Tibial nerve (tissue), 4 donors: Measurements from ENCODE around the gene HOXA1.

Source experiments
- EP300 ChIP-seq, 2 donors: sonication (generic); formaldehyde crosslinking; IDR thresholded peaks; one replicate each; pipeline ENCODE4 v1.6.1; 2017; ENCODE audit warnings: antibody characterized with exemption in 2 of 2, mild to moderate bottlenecking in 1 of 2
- POLR2A ChIP-seq, 2 donors: fragments of 450-650 bp; IDR thresholded peaks; one replicate each; pipeline ENCODE4 v1.6.1; 2017; ENCODE audit warnings: antibody characterized with exemption in 2 of 2, mild to moderate bottlenecking in 2 of 2, moderate library complexity in 2 of 2
- TF ChIP-seq, protein P1 (sequence below), 5 experiments: fragments of 200-600 bp in 3 of 5; fragments of 450-650 bp in 2 of 5; sonication (generic) in 3 of 5; IDR thresholded peaks; one replicate each; pipeline ENCODE4 v1.5.1; 2016 to 2019; ENCODE audit warnings: antibody characterized with exemption in 5 of 5, mild to moderate bottlenecking in 3 of 5, moderate library complexity in 2 of 5

DNA sequence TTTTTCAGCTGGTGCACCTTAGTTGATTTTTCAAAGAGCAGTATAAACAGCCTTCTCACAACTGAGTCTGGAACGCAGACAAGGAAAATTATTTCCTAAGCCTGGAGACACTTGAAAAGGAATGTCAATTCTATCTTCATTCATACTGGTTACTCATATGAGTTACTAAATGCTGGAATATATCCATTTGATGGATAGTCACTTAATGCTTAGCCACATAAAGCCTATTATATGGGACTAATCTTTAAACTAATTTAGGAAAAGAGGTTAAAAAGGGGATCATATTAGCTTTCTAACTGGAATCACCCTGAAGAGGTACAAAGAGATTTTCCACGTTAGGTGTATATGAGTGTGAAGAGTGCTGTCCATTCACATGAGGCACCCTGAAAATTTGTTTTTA is 36.4 kb upstream of the HOXA1 start:
- TF ChIP-seq, protein P1, sequence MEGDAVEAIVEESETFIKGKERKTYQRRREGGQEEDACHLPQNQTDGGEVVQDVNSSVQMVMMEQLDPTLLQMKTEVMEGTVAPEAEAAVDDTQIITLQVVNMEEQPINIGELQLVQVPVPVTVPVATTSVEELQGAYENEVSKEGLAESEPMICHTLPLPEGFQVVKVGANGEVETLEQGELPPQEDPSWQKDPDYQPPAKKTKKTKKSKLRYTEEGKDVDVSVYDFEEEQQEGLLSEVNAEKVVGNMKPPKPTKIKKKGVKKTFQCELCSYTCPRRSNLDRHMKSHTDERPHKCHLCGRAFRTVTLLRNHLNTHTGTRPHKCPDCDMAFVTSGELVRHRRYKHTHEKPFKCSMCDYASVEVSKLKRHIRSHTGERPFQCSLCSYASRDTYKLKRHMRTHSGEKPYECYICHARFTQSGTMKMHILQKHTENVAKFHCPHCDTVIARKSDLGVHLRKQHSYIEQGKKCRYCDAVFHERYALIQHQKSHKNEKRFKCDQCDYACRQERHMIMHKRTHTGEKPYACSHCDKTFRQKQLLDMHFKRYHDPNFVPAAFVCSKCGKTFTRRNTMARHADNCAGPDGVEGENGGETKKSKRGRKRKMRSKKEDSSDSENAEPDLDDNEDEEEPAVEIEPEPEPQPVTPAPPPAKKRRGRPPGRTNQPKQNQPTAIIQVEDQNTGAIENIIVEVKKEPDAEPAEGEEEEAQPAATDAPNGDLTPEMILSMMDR (IDR thresholded peaks at IDR 0.05) = no peak
- TF ChIP-seq EP300 (IDR thresholded peaks at IDR 0.05) (no peak), POLR2A (IDR thresholded peaks at IDR 0.05) (no peak)
